Breast epithelium (tissue), 4 donors: ENCODE measurements around the gene GLCCI1. TPM values are rescaled to one million over a fixed set of nuclear protein-coding genes. Genes with fewer than 3 reads are reported as not detected.

Source experiments
- DNase-seq, 2 donors: peaks; one replicate each; pipeline ENCODE4 v3.0.0-alpha.2; 2019; ENCODE audit warnings: low spot score in 2 of 2
- H3K27ac ChIP-seq, 2 donors: fragments of 200-600 bp; sonication (generic) in 1 of 2; one replicate each; pipeline ENCODE4 v1.5.1; 2016 to 2019; ENCODE audit warnings: mild to moderate bottlenecking in 1 of 2
- H3K27me3 ChIP-seq, 2 donors: fragments of 200-600 bp; sonication (generic) in 1 of 2; one replicate each; pipeline versions ENCODE4 v1.5.1 to v1.6.0; 2017 to 2019; ENCODE audit warnings: control low read depth in 1 of 2, mild to moderate bottlenecking in 1 of 2
- H3K36me3 ChIP-seq: fragments of 200-600 bp; one replicate; pipeline ENCODE4 v1.5.1; 2019
- H3K4me1 ChIP-seq, 2 donors: fragments of 200-600 bp; sonication (generic); one replicate each; pipeline ENCODE4 v1.5.1; 2016 to 2019; ENCODE audit warnings: control low read depth in 1 of 2
- H3K4me3 ChIP-seq, 3 donors: fragments of 200-600 bp; sonication (generic); 1 replicate in 2 of 3; 2 replicates in 1 of 3; pipeline ENCODE4 v1.5.1; 2016 to 2019; ENCODE audit warnings: mild to moderate bottlenecking in 3 of 3, moderate library complexity in 2 of 3
- H3K9me3 ChIP-seq, 2 donors: fragments of 200-600 bp; sonication (generic) in 1 of 2; one replicate each; pipeline ENCODE4 v1.5.1; 2016 to 2019; ENCODE audit warnings: control low read depth in 1 of 2
- POLR2A ChIP-seq: fragments of 450-650 bp; IDR thresholded peaks from one replicate; pipeline ENCODE4 v1.6.1; 2016; ENCODE audit warnings: antibody characterized with exemption, mild to moderate bottlenecking, moderate library complexity
- POLR2AphosphoS5 ChIP-seq, 3 donors: sonication (generic); formaldehyde crosslinking; IDR thresholded peaks; one replicate each; pipeline ENCODE4 v1.6.1; 2017; ENCODE audit warnings: antibody characterized with exemption in 3 of 3
- intact Hi-C: fragments of 100-400 bp; cut with DNase I; formaldehyde crosslinking; loops from one replicate; pipeline ENCODE4 v1.15.1; 2023; ENCODE audit warnings: low total_unique reads
- total RNA-seq, 3 donors: library from RNA; depleted of rRNA; stranded (reverse); fragments of >200 nt; gene quantifications; one replicate each; pipeline ENCODE4 v1.1.0, GENCODE V29; 2016
- TF ChIP-seq, protein P1 (sequence below), 3 donors: fragments of 450-650 bp; IDR thresholded peaks; one replicate each; pipeline ENCODE4 v1.5.1; 2016 to 2017; ENCODE audit warnings: antibody characterized with exemption in 3 of 3, mild to moderate bottlenecking in 3 of 3, moderate library complexity in 3 of 3

The GLCCI1 gene
- total RNA-seq, 3 donors from 2014 or later, result 11.7 to 29.1 (median 18.4) TPM

DNA sequence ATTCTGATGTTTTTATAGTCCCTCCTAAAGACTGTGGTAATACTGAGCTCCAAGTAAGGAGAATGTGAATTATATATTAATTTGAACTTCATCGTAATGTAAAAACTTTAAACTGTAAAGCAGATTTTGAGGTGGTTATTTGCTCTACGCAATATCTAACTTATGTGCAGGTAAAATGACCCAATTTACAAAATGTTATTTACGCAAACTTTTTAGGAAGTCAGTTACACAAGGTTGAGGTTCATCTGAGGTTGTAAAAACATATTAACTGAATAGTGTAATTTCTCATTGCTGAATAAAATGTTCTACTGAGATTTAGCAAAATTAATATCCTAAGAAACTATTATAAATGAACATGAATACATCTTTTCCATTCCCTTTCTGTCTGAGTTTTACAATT, 15.8 kb downstream of the GLCCI1 start:
- intact Hi-C loops, result no loop called here
- TF ChIP-seq POLR2A (no peak), POLR2AphosphoS5 (IDR thresholded peaks at IDR 0.05) (no peak)
- TF ChIP-seq, protein P1, sequence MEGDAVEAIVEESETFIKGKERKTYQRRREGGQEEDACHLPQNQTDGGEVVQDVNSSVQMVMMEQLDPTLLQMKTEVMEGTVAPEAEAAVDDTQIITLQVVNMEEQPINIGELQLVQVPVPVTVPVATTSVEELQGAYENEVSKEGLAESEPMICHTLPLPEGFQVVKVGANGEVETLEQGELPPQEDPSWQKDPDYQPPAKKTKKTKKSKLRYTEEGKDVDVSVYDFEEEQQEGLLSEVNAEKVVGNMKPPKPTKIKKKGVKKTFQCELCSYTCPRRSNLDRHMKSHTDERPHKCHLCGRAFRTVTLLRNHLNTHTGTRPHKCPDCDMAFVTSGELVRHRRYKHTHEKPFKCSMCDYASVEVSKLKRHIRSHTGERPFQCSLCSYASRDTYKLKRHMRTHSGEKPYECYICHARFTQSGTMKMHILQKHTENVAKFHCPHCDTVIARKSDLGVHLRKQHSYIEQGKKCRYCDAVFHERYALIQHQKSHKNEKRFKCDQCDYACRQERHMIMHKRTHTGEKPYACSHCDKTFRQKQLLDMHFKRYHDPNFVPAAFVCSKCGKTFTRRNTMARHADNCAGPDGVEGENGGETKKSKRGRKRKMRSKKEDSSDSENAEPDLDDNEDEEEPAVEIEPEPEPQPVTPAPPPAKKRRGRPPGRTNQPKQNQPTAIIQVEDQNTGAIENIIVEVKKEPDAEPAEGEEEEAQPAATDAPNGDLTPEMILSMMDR (IDR thresholded peaks at IDR 0.05), result no peak
- Histone ChIP-seq H3K27me3 (no peaks in the 10 kb centered on the region), H3K36me3 (no peaks in the 10 kb centered on the region), H3K4me3 (no peak overlapping the region), H3K27ac (no peak overlapping the region), H3K4me1 (no peaks in the 10 kb centered on the region), H3K9me3 (no peaks in the 10 kb centered on the region)
- DNase-seq, result no peak

DNA sequence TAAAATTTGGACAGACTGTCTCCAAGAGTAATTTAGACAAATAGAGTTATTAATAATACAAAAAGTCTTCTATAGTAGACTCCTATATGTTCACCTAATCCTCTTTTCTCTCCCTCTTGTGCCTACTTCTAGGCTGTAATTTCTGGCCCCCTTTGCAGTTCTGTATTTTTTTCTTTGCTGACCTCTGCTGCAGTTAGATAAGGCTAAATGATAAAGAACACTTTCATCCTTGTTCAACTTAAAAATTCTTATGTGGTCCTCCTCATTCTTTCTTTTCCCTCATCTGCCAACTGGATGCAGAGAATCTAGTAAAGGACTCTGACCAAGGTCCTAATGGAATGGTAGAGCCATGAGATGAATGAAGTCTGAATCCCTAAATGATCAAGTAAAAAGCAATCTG, 20.1 kb downstream of the GLCCI1 start:
- TF ChIP-seq POLR2AphosphoS5 (IDR thresholded peaks at IDR 0.05), result no peak

DNA sequence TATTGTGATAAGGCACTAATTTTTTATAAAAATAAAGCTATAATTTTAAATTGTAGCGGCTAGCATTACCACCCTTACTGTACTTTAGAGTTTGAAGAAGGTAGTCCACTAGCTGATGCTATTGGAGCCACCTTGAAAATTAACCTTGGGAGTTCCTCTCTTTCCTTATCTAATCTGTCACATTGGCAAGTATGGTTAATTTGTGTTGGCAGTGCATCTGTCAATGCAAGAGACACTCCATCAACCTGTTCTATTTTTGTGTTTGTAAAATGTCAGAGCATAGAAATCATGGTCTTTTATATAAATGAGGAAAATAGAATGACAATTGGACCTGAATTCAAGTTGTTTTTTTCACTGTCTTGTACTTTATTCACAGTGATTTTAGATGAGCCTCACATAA, 20.5 kb downstream of the GLCCI1 start:
- H3K9me3 ChIP-seq, result peaks cover 0 to 24% of the 10 kb centered on the region in 2 donors
- intact Hi-C loops, result no loop called here
- H3K4me1 ChIP-seq, result no peaks in the 10 kb centered on the region
- peak overlapping the region in 1 of 2 donors; percentile 55 for H3K27ac ChIP-seq
- no peak overlapping the region for H3K4me3 ChIP-seq
- no peaks in the 10 kb centered on the region for H3K36me3 ChIP-seq
- H3K27me3 ChIP-seq, result no peaks in the 10 kb centered on the region
- DNase-seq, result no peak
- TF ChIP-seq POLR2AphosphoS5 (IDR thresholded peaks at IDR 0.05), result no peak
- TF ChIP-seq, protein P1 (IDR thresholded peaks at IDR 0.05), result no peak
- no peak for TF ChIP-seq POLR2A

More for the DNA sequence above, 20.1 kb downstream of the GLCCI1 start:
- DNase-seq, result no peak
- H3K4me1 ChIP-seq, result no peaks in the 10 kb centered on the region
- H3K36me3 ChIP-seq, result no peaks in the 10 kb centered on the region
- peaks cover 0 to 24% of the 10 kb centered on the region in 2 donors for H3K9me3 ChIP-seq
- no peak overlapping the region for H3K4me3 ChIP-seq
- no peak overlapping the region for H3K27ac ChIP-seq
- H3K27me3 ChIP-seq, result no peaks in the 10 kb centered on the region
- intact Hi-C loops, result no loop called here

DNA sequence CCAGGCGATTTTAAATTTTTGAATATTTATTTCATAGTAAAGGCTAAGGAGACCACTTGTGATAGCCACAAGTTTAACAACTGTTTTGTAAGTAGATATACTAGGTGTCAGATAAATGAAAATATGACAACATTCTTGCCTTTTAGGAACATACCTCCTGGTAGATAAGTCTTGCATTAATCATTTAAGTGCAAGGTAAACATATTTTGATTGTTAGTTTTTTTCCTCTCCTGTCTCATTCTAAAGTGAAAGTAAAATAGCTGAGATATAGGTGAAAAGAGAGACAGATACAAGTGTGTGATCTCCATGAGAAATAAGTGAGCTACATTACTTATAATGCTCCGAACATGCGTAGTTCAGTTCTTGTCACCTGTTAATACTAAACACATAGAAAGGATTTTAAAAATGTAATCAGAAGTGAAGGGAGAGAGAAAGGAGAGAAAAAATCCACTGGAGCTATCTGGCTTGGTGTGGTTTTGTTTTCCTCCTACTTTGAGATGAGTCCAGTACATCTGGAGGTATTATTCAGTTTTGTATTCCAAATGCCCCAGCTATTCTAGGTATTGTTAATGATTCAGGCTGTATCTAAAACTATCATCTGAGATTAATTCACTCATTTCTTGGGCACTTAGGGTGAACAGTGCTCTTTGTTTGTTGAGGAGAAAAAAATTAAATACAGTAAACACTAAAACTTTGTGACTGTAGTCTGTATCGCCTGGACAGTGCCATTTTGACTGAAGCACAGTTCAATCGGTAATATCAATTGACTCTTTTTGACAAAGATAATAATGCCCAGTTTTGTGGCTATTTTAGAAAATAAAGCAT, 21.2 kb downstream of the GLCCI1 start:
- Histone ChIP-seq H3K27ac (peak overlapping the region; percentile 55 to 60), H3K4me3 (peak overlapping the region in 2 of 3 donors; percentile 17 to 24)

DNA sequence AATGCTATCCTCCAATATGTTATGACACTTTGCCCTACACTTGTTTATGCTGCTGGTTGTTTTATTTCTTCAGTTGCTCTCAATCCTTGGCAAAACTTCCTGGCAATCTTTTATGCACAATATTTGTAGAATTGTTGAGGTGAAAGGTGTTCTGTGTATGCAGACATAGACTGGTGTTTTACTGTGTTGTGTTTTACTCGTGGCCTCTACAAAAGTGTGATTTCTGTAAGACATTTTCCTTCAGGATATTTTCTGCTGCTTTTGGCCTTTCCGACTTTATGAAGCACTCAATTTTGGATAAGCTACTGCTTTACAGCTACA, 21.8 kb downstream of the GLCCI1 start:
- H3K36me3 ChIP-seq, result no peaks in the 10 kb centered on the region
- intact Hi-C loops, result no loop called here
- TF ChIP-seq POLR2A (no peak), POLR2AphosphoS5 (IDR thresholded peaks at IDR 0.05) (no peak)
- TF ChIP-seq, protein P1 (IDR thresholded peaks at IDR 0.05), result no peak
- peak overlapping the region in 1 of 3 donors; percentile 17 for H3K4me3 ChIP-seq
- peaks cover 0 to 24% of the 10 kb centered on the region in 2 donors for H3K9me3 ChIP-seq
- no peaks in the 10 kb centered on the region for H3K27me3 ChIP-seq
- peak overlapping the region; percentile 55 to 60 for H3K27ac ChIP-seq
- no peak for DNase-seq
- no peaks in the 10 kb centered on the region for H3K4me1 ChIP-seq

More for the DNA sequence above, 21.2 kb downstream of the GLCCI1 start:
- DNase-seq, result no peak
- intact Hi-C loops, result no loop called here
- H3K27me3 ChIP-seq, result no peaks in the 10 kb centered on the region
- H3K4me1 ChIP-seq, result no peaks in the 10 kb centered on the region
- no peaks in the 10 kb centered on the region for H3K36me3 ChIP-seq
- TF ChIP-seq POLR2A (no peak), POLR2AphosphoS5 (IDR thresholded peaks at IDR 0.05) (no peak)
- TF ChIP-seq, protein P1 (IDR thresholded peaks at IDR 0.05), result no peak
- peaks cover 0 to 24% of the 10 kb centered on the region in 2 donors for H3K9me3 ChIP-seq
